PC-9 (cell line): ENCODE data around the gene SLC8A3. TPM values are rescaled to one million over a fixed set of nuclear protein-coding genes. Genes with fewer than 3 reads are reported as not detected.

Source experiments
- BruUV-seq: library from RNA; stranded (reverse); fragments of 400-500 nt; replicated peaks from 2 replicates; lab custom pipeline; 2021; lab: Mats Ljungman, UMichigan
- CTCF ChIA-PET: fragments of 300-600 bp; sonication (Branson Sonifier 250); formaldehyde crosslinking; loops from one replicate; lab custom pipeline; 2022; ENCODE audit warnings: antibody characterized with exemption; lab: Charles Lee
- POLR2A ChIA-PET: fragments of 300-600 bp; sonication (Branson Sonifier 250); formaldehyde crosslinking; loops from one replicate; lab custom pipeline; 2022; ENCODE audit warnings: antibody characterized with exemption; ENCODE audit not compliant: unreplicated experiment; lab: Charles Lee
- DNase-seq, 2 experiments: peaks; one replicate each; pipeline versions ENCODE4 v3.0.0 to v3.0.0-alpha.2; 2015 to 2022; ENCODE audit warnings: mixed read lengths in 1 of 2
- H2AFZ ChIP-seq: fragments of 200-600 bp; sonication (generic); 2 replicates; pipeline ENCODE4 v1.8.1; 2017; ENCODE audit warnings: antibody characterized with exemption
- H3F3A ChIP-seq: fragments of 200-600 bp; sonication (generic); 2 replicates; pipeline ENCODE4 v1.8.1; 2017; ENCODE audit warnings: antibody characterized with exemption, mild to moderate bottlenecking, low read depth; ENCODE audit not compliant: insufficient read depth
- H3K27ac ChIP-seq: fragments of 200-600 bp; sonication (generic); 2 replicates; pipeline ENCODE4 v1.6.1; 2016; ENCODE audit warnings: mixed run types
- H3K27me3 ChIP-seq: fragments of 200-600 bp; sonication (generic); 2 replicates; pipeline ENCODE4 v1.6.1; 2016; ENCODE audit warnings: low read depth, mixed run types; ENCODE audit not compliant: insufficient read depth
- H3K36me3 ChIP-seq: fragments of 200-600 bp; sonication (generic); 2 replicates; pipeline ENCODE4 v1.6.1; 2016; ENCODE audit warnings: low read depth, mixed run types
- H3K4me1 ChIP-seq: fragments of 200-600 bp; sonication (generic); replicated peaks from 2 replicates; pipeline ENCODE4 v1.6.1; 2016; ENCODE audit warnings: mixed run types; ENCODE audit not compliant: insufficient read depth
- H3K4me2 ChIP-seq: fragments of 200-600 bp; sonication (generic); 2 replicates; pipeline ENCODE4 v1.6.1; 2017; ENCODE audit warnings: mixed run types
- H3K4me3 ChIP-seq: fragments of 200-600 bp; sonication (generic); 2 replicates; pipeline ENCODE4 v1.6.1; 2016; ENCODE audit warnings: mixed run types
- H3K79me2 ChIP-seq: fragments of 200-600 bp; sonication (generic); 2 replicates; pipeline ENCODE4 v1.6.1; 2017; ENCODE audit warnings: low read depth, mixed run types
- H3K9me2 ChIP-seq: fragments of 200-600 bp; sonication (generic); 2 replicates; pipeline ENCODE4 v1.8.1; 2017; ENCODE audit warnings: mild to moderate bottlenecking; ENCODE audit not compliant: insufficient read depth
- H3K9me3 ChIP-seq: fragments of 200-600 bp; sonication (generic); 2 replicates; pipeline ENCODE4 v1.8.1; 2016; ENCODE audit warnings: low read depth; ENCODE audit not compliant: insufficient read depth
- H4K20me1 ChIP-seq: fragments of 200-600 bp; sonication (generic); 2 replicates; pipeline ENCODE4 v1.8.1; 2017; ENCODE audit not compliant: insufficient read depth
- EZH2 ChIP-seq: fragments of 200-600 bp; sonication (generic); IDR thresholded peaks from 2 replicates; pipeline ENCODE4 v1.8.0; 2017; ENCODE audit warnings: antibody characterized with exemption, low read depth
- intact Hi-C: fragments of 100-400 bp; cut with micrococcal nuclease; formaldehyde crosslinking; loops from one replicate; pipeline ENCODE4 v1.10.0; 2022; ENCODE audit not compliant: unreplicated experiment
- total RNA-seq: library from RNA; stranded (reverse); gene quantifications from 2 replicates; pipeline ENCODE4 v1.2.3, GENCODE V29; 2021
- TF ChIP-seq, protein P1 (sequence below): fragments of 200-600 bp; sonication (generic); conservative IDR thresholded peaks from 2 replicates; pipeline ENCODE4 v1.6.1; 2017; ENCODE audit warnings: mixed run types, antibody characterized with exemption, mild to moderate bottlenecking, moderate library complexity

The SLC8A3 gene
- total RNA-seq, 1 experiment from 2014 or later = not detected

DNA sequence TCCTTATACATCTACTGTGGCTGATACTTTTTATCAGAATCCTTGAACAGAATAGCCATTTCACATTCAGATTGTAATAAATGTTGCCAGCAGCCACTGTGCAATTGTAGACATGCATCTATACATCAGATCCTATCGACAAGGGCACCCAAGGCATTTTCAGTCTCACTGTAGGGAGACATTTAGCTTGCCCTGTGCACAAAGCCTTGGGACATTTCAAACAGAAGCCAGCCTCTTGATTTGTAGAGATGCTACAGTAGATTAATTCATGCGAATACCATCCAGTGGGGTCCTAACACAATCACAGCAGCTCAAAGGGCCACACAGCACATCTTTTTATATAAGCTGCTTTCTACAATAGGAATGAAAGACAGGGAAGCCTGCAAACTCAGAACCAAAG is 81.4 kb downstream of the SLC8A3 start:
- Histone ChIP-seq H3K79me2 (no peaks in the 10 kb centered on the region), H4K20me1 (no peaks in the 10 kb centered on the region), H3K27ac (no peak overlapping the region), H2AFZ (no peak overlapping the region), H3K4me3 (no peak overlapping the region), H3K36me3 (no peaks in the 10 kb centered on the region), H3K4me1 (no peaks in the 10 kb centered on the region), H3K9me2 (no peaks in the 10 kb centered on the region), H3K4me2 (no peak overlapping the region), H3F3A (no peaks in the 10 kb centered on the region), H3K9me3 (no peaks in the 10 kb centered on the region), H3K27me3 (peaks cover 39% of the 10 kb centered on the region; the same call in 1 of the 2 replicates)
- no TSS peak for BruUV-seq
- intact Hi-C loops = no loop called here
- ChIA-PET CTCF (no interaction called here), POLR2A (no interaction called here)
- no peak for DNase-seq
- TF ChIP-seq, protein P1, sequence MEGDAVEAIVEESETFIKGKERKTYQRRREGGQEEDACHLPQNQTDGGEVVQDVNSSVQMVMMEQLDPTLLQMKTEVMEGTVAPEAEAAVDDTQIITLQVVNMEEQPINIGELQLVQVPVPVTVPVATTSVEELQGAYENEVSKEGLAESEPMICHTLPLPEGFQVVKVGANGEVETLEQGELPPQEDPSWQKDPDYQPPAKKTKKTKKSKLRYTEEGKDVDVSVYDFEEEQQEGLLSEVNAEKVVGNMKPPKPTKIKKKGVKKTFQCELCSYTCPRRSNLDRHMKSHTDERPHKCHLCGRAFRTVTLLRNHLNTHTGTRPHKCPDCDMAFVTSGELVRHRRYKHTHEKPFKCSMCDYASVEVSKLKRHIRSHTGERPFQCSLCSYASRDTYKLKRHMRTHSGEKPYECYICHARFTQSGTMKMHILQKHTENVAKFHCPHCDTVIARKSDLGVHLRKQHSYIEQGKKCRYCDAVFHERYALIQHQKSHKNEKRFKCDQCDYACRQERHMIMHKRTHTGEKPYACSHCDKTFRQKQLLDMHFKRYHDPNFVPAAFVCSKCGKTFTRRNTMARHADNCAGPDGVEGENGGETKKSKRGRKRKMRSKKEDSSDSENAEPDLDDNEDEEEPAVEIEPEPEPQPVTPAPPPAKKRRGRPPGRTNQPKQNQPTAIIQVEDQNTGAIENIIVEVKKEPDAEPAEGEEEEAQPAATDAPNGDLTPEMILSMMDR = no peak
- TF ChIP-seq EZH2 = no peak

DNA sequence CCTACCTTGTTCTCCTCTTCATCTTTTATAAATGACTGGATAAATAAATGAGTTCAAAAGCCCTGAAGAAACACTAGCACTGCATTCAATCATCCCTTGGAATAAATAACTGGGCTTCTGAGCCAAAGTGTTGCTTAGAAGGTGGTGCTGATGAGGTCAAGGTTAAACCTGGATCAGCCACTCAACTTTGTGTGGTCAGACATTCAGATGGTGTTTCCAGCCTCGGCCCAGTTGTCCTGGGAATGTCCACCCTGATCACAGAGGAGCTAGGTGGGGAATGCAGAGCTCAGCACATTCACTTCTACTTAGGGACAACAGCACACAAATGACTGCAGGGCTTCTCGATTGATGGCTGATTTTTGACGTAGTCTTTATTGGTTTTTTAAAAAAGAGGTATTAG is 88.7 kb downstream of the SLC8A3 start:
- no peaks in the 10 kb centered on the region for H3K79me2 ChIP-seq
- no TSS peak for BruUV-seq
- ChIA-PET CTCF (no interaction called here), POLR2A (no interaction called here)
- TF ChIP-seq, protein P1 = no peak
- no peak for TF ChIP-seq EZH2
- no peak for DNase-seq
- no peak overlapping the region for H3K4me2 ChIP-seq
- H2AFZ ChIP-seq = no peak overlapping the region
- no peaks in the 10 kb centered on the region for H4K20me1 ChIP-seq
- H3F3A ChIP-seq = no peaks in the 10 kb centered on the region
- no peaks in the 10 kb centered on the region for H3K4me1 ChIP-seq
- no peak overlapping the region for H3K27ac ChIP-seq
- no peaks in the 10 kb centered on the region for H3K9me3 ChIP-seq
- H3K4me3 ChIP-seq = no peak overlapping the region
- intact Hi-C loops = no loop called here
- peaks cover 62% of the 10 kb centered on the region for H3K27me3 ChIP-seq
- H3K36me3 ChIP-seq = no peaks in the 10 kb centered on the region
- no peaks in the 10 kb centered on the region for H3K9me2 ChIP-seq

DNA sequence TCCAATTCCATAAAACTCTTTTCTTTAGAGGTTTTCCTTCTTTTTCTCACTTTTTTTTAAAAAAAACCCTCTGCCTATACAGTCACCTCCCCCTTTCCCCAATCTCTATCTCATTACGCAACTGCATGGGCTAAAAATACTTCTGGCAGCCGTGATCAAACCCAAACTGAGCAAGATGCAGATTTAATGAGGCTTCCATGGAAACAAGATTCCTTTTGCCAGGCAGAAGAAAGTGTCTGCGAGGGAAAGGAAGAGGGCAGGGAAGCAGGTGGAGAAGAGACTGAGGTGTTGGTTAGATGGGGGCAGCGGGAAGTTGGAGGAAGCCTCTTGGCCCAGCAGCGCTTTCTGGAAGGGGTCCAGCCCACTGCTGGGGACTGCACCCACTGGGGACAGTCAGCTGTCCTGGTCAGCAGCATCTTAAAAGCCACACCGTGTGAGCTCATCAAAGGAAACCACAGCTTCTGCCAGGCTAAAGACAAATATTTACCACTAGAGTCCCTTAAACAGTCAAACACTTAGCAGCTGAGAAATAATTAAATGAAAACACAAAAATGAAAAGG is 90.4 kb downstream of the SLC8A3 start:
- peaks cover 69% of the 10 kb centered on the region for H3K27me3 ChIP-seq
- intact Hi-C loops = no loop called here
- H3K4me1 ChIP-seq = no peaks in the 10 kb centered on the region

More for the DNA sequence above, 90.4 kb downstream of the SLC8A3 start:
- no peaks in the 10 kb centered on the region for H3K79me2 ChIP-seq
- H3K36me3 ChIP-seq = no peaks in the 10 kb centered on the region
- H3K4me2 ChIP-seq = no peak overlapping the region
- no peak for DNase-seq
- H3K9me3 ChIP-seq = no peaks in the 10 kb centered on the region
- no TSS peak for BruUV-seq
- no peaks in the 10 kb centered on the region for H3F3A ChIP-seq
- no peak overlapping the region for H3K27ac ChIP-seq
- H2AFZ ChIP-seq = no peak overlapping the region
- H3K4me3 ChIP-seq = no peak overlapping the region
- ChIA-PET POLR2A (no interaction called here), CTCF (no interaction called here)
- no peaks in the 10 kb centered on the region for H3K9me2 ChIP-seq
- no peaks in the 10 kb centered on the region for H4K20me1 ChIP-seq
- TF ChIP-seq EZH2 = no peak
- TF ChIP-seq, protein P1 = no peak
